Measurements from ENCODE around the gene DHX15.

DNA sequence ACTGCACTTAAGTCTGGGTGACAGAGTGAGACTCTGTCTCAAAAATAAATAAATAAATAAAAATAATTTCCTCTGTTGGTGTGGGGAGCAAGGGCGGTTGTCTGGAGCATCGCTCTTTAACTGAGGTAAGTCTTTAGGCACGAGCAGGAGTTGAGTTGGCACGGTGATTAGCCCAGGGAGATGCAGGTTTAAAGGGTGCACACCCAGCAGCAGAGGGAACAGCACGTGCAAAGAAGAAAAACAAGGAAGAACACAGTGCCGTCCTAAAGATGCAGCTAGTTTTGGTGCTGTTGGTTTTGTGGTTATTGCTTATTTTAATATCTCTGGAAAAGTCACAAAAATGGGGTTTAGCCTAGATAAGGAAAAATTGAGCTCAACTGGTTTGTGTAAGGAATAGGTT lies 87.8 kb downstream of the DHX15 start:
- TF ChIP-seq, protein P1, sequence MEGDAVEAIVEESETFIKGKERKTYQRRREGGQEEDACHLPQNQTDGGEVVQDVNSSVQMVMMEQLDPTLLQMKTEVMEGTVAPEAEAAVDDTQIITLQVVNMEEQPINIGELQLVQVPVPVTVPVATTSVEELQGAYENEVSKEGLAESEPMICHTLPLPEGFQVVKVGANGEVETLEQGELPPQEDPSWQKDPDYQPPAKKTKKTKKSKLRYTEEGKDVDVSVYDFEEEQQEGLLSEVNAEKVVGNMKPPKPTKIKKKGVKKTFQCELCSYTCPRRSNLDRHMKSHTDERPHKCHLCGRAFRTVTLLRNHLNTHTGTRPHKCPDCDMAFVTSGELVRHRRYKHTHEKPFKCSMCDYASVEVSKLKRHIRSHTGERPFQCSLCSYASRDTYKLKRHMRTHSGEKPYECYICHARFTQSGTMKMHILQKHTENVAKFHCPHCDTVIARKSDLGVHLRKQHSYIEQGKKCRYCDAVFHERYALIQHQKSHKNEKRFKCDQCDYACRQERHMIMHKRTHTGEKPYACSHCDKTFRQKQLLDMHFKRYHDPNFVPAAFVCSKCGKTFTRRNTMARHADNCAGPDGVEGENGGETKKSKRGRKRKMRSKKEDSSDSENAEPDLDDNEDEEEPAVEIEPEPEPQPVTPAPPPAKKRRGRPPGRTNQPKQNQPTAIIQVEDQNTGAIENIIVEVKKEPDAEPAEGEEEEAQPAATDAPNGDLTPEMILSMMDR (IDR thresholded peaks at IDR 0.05; ENCODE audit: low read length), result no peak
- TF ChIP-seq EZH2 (IDR thresholded peaks at IDR 0.05; ENCODE audit: borderline replicate concordance, low read length), result no peak

Measured in OCI-LY1 (cell line).